Liver (tissue), 9 donors: Measurements from ENCODE around the gene USP25. TPM values are rescaled to one million over a fixed set of nuclear protein-coding genes. Genes with fewer than 3 reads are reported as not detected.

Experiments used
- DNase-seq: peaks from one replicate; pipeline ENCODE4 v3.0.0-alpha.2; 2017; ENCODE audit warnings: low spot score
- H3K27ac ChIP-seq, 2 donors: one replicate each; pipeline ENCODE4 v1.7.0; 2013; ENCODE audit warnings: inconsistent platforms in 2 of 2, low read length in 2 of 2, control low read depth in 1 of 2, low read depth in 1 of 2, mild to moderate bottlenecking in 1 of 2
- H3K27me3 ChIP-seq, 4 donors: one replicate each; pipeline versions ENCODE4 v1.6.1 to v1.7.0; 2013; ENCODE audit warnings: low read length in 3 of 4, inconsistent platforms in 1 of 4, mild to moderate bottlenecking in 1 of 4, moderate library complexity in 1 of 4; ENCODE audit not compliant: control insufficient read depth in 4 of 4, insufficient read depth in 4 of 4
- H3K36me3 ChIP-seq, 4 donors: one replicate each; pipeline versions ENCODE4 v1.6.1 to v1.7.0; 2013; ENCODE audit warnings: low read length in 3 of 4, mild to moderate bottlenecking in 3 of 4, low read depth in 1 of 4, moderate library complexity in 1 of 4; ENCODE audit not compliant: control insufficient read depth in 4 of 4, insufficient read depth in 3 of 4
- H3K4me1 ChIP-seq, 4 donors: one replicate each; pipeline versions ENCODE4 v1.6.1 to v1.7.0; 2013; ENCODE audit warnings: low read length in 3 of 4, mild to moderate bottlenecking in 3 of 4, moderate library complexity in 1 of 4; ENCODE audit not compliant: control insufficient read depth in 4 of 4, insufficient read depth in 4 of 4
- H3K4me3 ChIP-seq, 3 donors: one replicate each; pipeline versions ENCODE4 v1.6.1 to v1.7.0; 2013; ENCODE audit warnings: low read length in 3 of 3, control low read depth in 1 of 3, low read depth in 1 of 3, mild to moderate bottlenecking in 1 of 3
- H3K9ac ChIP-seq, 2 donors: one replicate each; pipeline ENCODE4 v1.7.0; 2013; ENCODE audit warnings: low read length in 2 of 2, mild to moderate bottlenecking in 2 of 2, moderate library complexity in 2 of 2, control low read depth in 1 of 2, low read depth in 1 of 2
- H3K9me3 ChIP-seq, 4 donors: one replicate each; pipeline versions ENCODE4 v1.6.1 to v1.7.0; 2013; ENCODE audit warnings: low read length in 3 of 4; ENCODE audit not compliant: control insufficient read depth in 4 of 4
- EGR1 ChIP-seq, 2 donors: IDR thresholded peaks; 2 replicates each; pipeline ENCODE4 v1.6.1; 2016 to 2018; ENCODE audit warnings: antibody characterized with exemption in 2 of 2, low read depth in 2 of 2
- GABPA ChIP-seq, 2 donors: IDR thresholded peaks in 1 of 2; conservative IDR thresholded peaks in 1 of 2; 2 replicates each; pipeline ENCODE4 v1.6.1; 2016; ENCODE audit warnings: antibody characterized with exemption in 2 of 2, mild to moderate bottlenecking in 1 of 2, moderate library complexity in 1 of 2
- HNF4A ChIP-seq, 2 donors: conservative IDR thresholded peaks; 2 replicates each; pipeline ENCODE4 v1.6.1; 2016; ENCODE audit warnings: antibody characterized with exemption in 2 of 2, mild to moderate bottlenecking in 2 of 2
- NR2F2 ChIP-seq: IDR thresholded peaks from 2 replicates; pipeline ENCODE4 v1.6.1; 2016; ENCODE audit warnings: antibody characterized with exemption
- RAD21 ChIP-seq, 2 donors: IDR thresholded peaks; 2 replicates each; pipeline ENCODE4 v1.6.1; 2016; ENCODE audit warnings: antibody characterized with exemption in 2 of 2, mild to moderate bottlenecking in 2 of 2
- RXRA ChIP-seq, 2 donors: IDR thresholded peaks; 2 replicates each; pipeline ENCODE4 v1.6.1; 2017 to 2018; ENCODE audit warnings: antibody characterized with exemption in 2 of 2, mild to moderate bottlenecking in 1 of 2
- SP1 ChIP-seq: IDR thresholded peaks from 2 replicates; pipeline ENCODE4 v1.6.1; 2018; ENCODE audit warnings: antibody characterized with exemption, mild to moderate bottlenecking
- TAF1 ChIP-seq: conservative IDR thresholded peaks from 2 replicates; pipeline ENCODE4 v1.6.1; 2016; ENCODE audit warnings: antibody characterized with exemption, mild to moderate bottlenecking
- YY1 ChIP-seq: IDR thresholded peaks from 2 replicates; pipeline ENCODE4 v1.6.1; 2016; ENCODE audit warnings: antibody characterized with exemption, mild to moderate bottlenecking
- WGBS: extraction: QIAGEN DNeasy Blood & Tissue Kit; methylation state at CpG from one replicate; pipeline ENCODE4 v1.1.7; 2013; 5-methylcytosine and 5-hydroxymethylcytosine counted together
- polyA plus RNA-seq, 2 donors: library from polyadenylated mRNA; stranded (reverse) in 1 of 2; unstranded in 1 of 2; fragments of 200-250 nt in 1 of 2; fragments of >200 nt in 1 of 2; fragmentation: Nextera tagmentation in 1 of 2; extraction: Ambion mirVana in 1 of 2; gene quantifications; one replicate each; pipeline versions ENCODE4 v1.2.1 to v1.2.3, GENCODE V29; 2013 to 2015
- total RNA-seq, 2 donors: library from RNA; depleted of rRNA; stranded (reverse); fragments of >200 nt; gene quantifications; one replicate each; pipeline ENCODE4 v1.2.3, GENCODE V29; 2014
- TF ChIP-seq, protein P1 (sequence below): IDR thresholded peaks from 2 replicates; pipeline ENCODE4 v1.6.1; 2016; ENCODE audit warnings: antibody characterized with exemption
- TF ChIP-seq, protein P2 (sequence below): IDR thresholded peaks from 2 replicates; pipeline ENCODE4 v1.6.1; 2016; ENCODE audit warnings: antibody characterized with exemption
- TF ChIP-seq, protein P3 (sequence below): fragments of 150-350 bp; IDR thresholded peaks from 2 replicates; pipeline ENCODE4 v1.5.1; 2017; ENCODE audit warnings: improper control_type of control experiment, low read depth, low read length; ENCODE audit not compliant: missing input control
- TF ChIP-seq, protein P4 (sequence below): IDR thresholded peaks from 2 replicates; pipeline ENCODE4 v1.6.1; 2016; ENCODE audit warnings: antibody characterized with exemption, mild to moderate bottlenecking
- donor health status: healthy.
- donor health status: healthy.
- donor health status: healthy.
- donor health status: healthy.
- donor health status: healthy.

USP25 gene
- total and polyA plus RNA-seq, 4 donors, result 6.0 to 26.7 (median 15.3) TPM

DNA sequence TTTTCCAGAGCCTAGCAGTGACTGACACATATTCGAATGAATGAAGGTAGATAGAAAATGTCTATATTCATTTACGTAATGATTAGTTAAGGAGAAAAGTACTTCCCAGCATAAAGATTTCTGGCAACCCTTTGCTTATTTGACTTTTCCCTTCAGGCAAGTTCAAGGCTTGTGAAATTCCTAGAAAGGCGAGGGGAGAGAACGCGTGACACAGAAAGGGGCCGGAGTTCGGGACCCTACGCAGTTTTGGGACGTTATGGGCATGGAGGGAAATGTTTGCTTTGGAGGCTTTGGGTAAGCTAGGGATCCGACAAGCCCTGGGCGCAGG is 472 bp upstream of the USP25 start:
- TF ChIP-seq, protein P1, sequence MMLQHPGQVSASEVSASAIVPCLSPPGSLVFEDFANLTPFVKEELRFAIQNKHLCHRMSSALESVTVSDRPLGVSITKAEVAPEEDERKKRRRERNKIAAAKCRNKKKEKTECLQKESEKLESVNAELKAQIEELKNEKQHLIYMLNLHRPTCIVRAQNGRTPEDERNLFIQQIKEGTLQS, result no peak
- TF ChIP-seq RAD21 (IDR thresholded peaks at IDR 0.05), result no peak
- TF ChIP-seq EGR1 (IDR thresholded peaks at IDR 0.05; ENCODE audit: low read depth in 2 of 2), result no peak
- no peak for TF ChIP-seq GABPA (IDR thresholded peaks at IDR 0.05 in 1 of 2, conservative IDR thresholded peaks at IDR 0.05 in 1 of 2)
- peak; percentile 14 for TF ChIP-seq NR2F2
- TF ChIP-seq, protein P2, sequence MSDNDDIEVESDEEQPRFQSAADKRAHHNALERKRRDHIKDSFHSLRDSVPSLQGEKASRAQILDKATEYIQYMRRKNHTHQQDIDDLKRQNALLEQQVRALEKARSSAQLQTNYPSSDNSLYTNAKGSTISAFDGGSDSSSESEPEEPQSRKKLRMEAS, result no peak
- TF ChIP-seq, protein P3, sequence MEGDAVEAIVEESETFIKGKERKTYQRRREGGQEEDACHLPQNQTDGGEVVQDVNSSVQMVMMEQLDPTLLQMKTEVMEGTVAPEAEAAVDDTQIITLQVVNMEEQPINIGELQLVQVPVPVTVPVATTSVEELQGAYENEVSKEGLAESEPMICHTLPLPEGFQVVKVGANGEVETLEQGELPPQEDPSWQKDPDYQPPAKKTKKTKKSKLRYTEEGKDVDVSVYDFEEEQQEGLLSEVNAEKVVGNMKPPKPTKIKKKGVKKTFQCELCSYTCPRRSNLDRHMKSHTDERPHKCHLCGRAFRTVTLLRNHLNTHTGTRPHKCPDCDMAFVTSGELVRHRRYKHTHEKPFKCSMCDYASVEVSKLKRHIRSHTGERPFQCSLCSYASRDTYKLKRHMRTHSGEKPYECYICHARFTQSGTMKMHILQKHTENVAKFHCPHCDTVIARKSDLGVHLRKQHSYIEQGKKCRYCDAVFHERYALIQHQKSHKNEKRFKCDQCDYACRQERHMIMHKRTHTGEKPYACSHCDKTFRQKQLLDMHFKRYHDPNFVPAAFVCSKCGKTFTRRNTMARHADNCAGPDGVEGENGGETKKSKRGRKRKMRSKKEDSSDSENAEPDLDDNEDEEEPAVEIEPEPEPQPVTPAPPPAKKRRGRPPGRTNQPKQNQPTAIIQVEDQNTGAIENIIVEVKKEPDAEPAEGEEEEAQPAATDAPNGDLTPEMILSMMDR, result no peak
- TF ChIP-seq HNF4A (conservative IDR thresholded peaks at IDR 0.05), result peak in 1 of 2 donors; percentile 9
- TF ChIP-seq SP1, result peak; percentile 18
- no peak for TF ChIP-seq TAF1
- peak overlapping the region; percentile 65 to 79 (median 74) for H3K4me3 ChIP-seq
- no peaks in the 10 kb centered on the region for H3K27me3 ChIP-seq
- WGBS, result 3% methylated on average over 11 of the region's 11 CpGs
- DNase-seq, result no peak
- H3K4me1 ChIP-seq, result peaks cover 2 to 25% (median 7%) of the 10 kb centered on the region in 4 donors
- peak overlapping the region in 1 of 2 donors; percentile 51 for H3K9ac ChIP-seq
- H3K9me3 ChIP-seq, result no peaks in the 10 kb centered on the region
- H3K27ac ChIP-seq, result peak overlapping the region in 1 of 2 donors; percentile 48
- no peaks in the 10 kb centered on the region for H3K36me3 ChIP-seq

DNA sequence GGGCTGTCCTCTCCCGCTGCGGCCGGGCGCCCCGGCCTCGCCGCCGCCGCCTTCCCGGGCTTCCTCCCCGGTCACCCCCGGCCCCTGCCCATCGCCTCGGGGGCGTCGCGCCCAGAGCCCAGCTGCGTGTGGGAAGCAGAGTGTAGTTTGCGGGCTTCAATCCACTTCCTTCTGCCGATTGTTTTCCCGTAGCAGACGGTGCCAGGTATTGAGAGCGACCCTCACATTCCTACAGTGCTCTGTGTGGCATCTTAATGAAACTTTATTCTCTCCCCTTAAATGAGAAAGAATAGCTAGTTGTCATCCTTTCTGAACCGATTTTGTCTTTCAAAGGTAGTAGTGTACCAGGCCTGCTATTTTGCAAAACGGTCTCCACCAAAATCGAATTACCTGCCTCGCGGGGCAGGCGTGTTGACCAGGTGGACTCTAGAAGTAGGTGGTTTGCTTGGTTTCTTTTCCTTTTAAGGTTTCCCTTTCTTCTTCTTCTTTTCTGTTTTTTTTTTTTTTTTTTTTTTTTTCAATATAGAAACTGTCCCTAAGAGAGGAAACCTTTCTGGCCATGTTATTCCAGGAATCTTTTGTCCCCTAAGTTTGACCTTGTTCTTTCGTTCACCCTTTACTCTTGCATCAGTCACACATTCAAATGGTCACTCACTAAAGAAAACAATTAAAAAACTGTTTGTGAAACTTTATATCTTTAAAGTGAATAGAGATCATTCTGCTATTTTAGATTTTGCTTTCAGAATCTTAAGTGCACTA is 881 bp downstream of the USP25 start:
- Histone ChIP-seq H3K27ac (peak overlapping the region; percentile 84 to 94), H3K36me3 (no peaks in the 10 kb centered on the region), H3K9ac (peak overlapping the region; percentile 21 to 56), H3K27me3 (no peaks in the 10 kb centered on the region), H3K9me3 (no peaks in the 10 kb centered on the region), H3K4me3 (peak overlapping the region; percentile 58 to 78 (median 74)), H3K4me1 (peaks cover 2 to 29% (median 10%) of the 10 kb centered on the region in 4 donors)
- DNase-seq, result no peak
- WGBS, result under 1% methylated on average over 30 of the region's 30 CpGs
- TF ChIP-seq YY1 (peak; percentile 34), RAD21 (IDR thresholded peaks at IDR 0.05) (no peak), RXRA (IDR thresholded peaks at IDR 0.05) (peak in 1 of 2 donors; percentile 20), EGR1 (IDR thresholded peaks at IDR 0.05; ENCODE audit: low read depth in 2 of 2) (no peak)
- TF ChIP-seq, protein P4, sequence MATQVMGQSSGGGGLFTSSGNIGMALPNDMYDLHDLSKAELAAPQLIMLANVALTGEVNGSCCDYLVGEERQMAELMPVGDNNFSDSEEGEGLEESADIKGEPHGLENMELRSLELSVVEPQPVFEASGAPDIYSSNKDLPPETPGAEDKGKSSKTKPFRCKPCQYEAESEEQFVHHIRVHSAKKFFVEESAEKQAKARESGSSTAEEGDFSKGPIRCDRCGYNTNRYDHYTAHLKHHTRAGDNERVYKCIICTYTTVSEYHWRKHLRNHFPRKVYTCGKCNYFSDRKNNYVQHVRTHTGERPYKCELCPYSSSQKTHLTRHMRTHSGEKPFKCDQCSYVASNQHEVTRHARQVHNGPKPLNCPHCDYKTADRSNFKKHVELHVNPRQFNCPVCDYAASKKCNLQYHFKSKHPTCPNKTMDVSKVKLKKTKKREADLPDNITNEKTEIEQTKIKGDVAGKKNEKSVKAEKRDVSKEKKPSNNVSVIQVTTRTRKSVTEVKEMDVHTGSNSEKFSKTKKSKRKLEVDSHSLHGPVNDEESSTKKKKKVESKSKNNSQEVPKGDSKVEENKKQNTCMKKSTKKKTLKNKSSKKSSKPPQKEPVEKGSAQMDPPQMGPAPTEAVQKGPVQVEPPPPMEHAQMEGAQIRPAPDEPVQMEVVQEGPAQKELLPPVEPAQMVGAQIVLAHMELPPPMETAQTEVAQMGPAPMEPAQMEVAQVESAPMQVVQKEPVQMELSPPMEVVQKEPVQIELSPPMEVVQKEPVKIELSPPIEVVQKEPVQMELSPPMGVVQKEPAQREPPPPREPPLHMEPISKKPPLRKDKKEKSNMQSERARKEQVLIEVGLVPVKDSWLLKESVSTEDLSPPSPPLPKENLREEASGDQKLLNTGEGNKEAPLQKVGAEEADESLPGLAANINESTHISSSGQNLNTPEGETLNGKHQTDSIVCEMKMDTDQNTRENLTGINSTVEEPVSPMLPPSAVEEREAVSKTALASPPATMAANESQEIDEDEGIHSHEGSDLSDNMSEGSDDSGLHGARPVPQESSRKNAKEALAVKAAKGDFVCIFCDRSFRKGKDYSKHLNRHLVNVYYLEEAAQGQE, result no peak
